Osteoblast (primary cell): Measurements from ENCODE around the gene KLF8. TPM values are rescaled to one million over a fixed set of nuclear protein-coding genes. Genes with fewer than 3 reads are reported as not detected.

Experiments used
- DNase-seq: peaks from one replicate; pipeline ENCODE4 v3.0.0; 2011; ENCODE audit warnings: low spot score, mixed read lengths; ENCODE audit not compliant: insufficient read length; ENCODE audit errors: missing footprints
- H2AFZ ChIP-seq: 2 replicates; pipeline ENCODE4 v1.6.0; 2011; ENCODE audit warnings: mild to moderate bottlenecking, low read length
- H3K27ac ChIP-seq: 2 replicates; pipeline ENCODE4 v1.5.1; 2011; ENCODE audit warnings: mild to moderate bottlenecking, low read depth, low read length, moderate library complexity
- H3K27me3 ChIP-seq: 2 replicates; pipeline ENCODE4 v1.6.0; 2012; ENCODE audit warnings: mild to moderate bottlenecking, control low read depth, inconsistent platforms, low read length, moderate library complexity; ENCODE audit not compliant: insufficient read depth
- H3K36me3 ChIP-seq: 2 replicates; pipeline ENCODE4 v1.5.1; 2011; ENCODE audit warnings: mild to moderate bottlenecking, low read length, control low read depth, moderate library complexity; ENCODE audit not compliant: insufficient read depth
- H3K4me1 ChIP-seq: 2 replicates; pipeline ENCODE4 v1.5.1; 2011; ENCODE audit warnings: mild to moderate bottlenecking, low read length, control low read depth, moderate library complexity; ENCODE audit not compliant: insufficient read depth
- H3K4me2 ChIP-seq: 2 replicates; pipeline ENCODE4 v1.6.0; 2011; ENCODE audit warnings: mild to moderate bottlenecking, low read length; ENCODE audit not compliant: insufficient read depth
- H3K4me3 ChIP-seq: fragments of 200-600 bp; sonication (generic); 3 replicates; pipeline ENCODE4 v1.5.1; 2012; ENCODE audit warnings: mild to moderate bottlenecking, low read length, inconsistent platforms; ENCODE audit not compliant: insufficient read depth
- H3K79me2 ChIP-seq: 2 replicates; pipeline ENCODE4 v1.6.0; 2012; ENCODE audit warnings: mild to moderate bottlenecking, low read length, control low read depth, inconsistent platforms; ENCODE audit not compliant: insufficient read depth
- H3K9me3 ChIP-seq: 2 replicates; pipeline ENCODE4 v1.5.1; 2011; ENCODE audit warnings: low read depth, low read length, control low read depth
- H4K20me1 ChIP-seq: 2 replicates; pipeline ENCODE4 v1.6.0; 2012; ENCODE audit warnings: mild to moderate bottlenecking, low read length, control low read depth; ENCODE audit not compliant: insufficient read depth
- total RNA-seq: library from RNA; depleted of rRNA; stranded (reverse); fragments of >200 nt; gene quantifications from 2 replicates; pipeline ENCODE4 v1.2.3, GENCODE V29; 2012
- TF ChIP-seq, protein P1 (sequence below): IDR thresholded peaks from 2 replicates; pipeline ENCODE4 v1.5.1; 2011; ENCODE audit warnings: mild to moderate bottlenecking, low read depth, low read length, moderate library complexity; ENCODE audit errors: extremely low read depth

KLF8 gene
- total RNA-seq, 1 donor = 1.1 TPM

DNA sequence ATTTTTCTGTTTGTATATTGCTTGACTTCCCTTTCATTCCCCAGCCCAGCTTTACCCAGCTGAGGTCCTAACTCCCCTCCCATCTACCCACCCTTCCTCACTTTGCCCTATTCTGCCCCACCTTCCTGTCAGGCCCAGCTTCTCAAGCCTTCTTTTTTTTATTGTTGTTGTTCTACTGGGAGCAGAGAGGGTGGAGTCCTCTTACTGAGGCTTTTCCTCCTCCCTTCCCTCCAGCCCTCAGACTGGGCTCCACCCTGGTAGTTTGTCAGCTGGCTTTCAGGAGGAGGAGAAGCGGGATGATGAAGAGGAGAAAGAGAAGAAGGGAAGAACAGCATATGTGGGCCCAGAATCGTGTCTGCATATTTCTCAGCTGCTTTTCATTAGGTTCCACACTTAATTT, 3.2 kb upstream of the KLF8 start:
- no peak overlapping the region for H3K4me3 ChIP-seq
- H2AFZ ChIP-seq = no peak overlapping the region
- no peaks in the 10 kb centered on the region for H3K9me3 ChIP-seq
- TF ChIP-seq, protein P1, sequence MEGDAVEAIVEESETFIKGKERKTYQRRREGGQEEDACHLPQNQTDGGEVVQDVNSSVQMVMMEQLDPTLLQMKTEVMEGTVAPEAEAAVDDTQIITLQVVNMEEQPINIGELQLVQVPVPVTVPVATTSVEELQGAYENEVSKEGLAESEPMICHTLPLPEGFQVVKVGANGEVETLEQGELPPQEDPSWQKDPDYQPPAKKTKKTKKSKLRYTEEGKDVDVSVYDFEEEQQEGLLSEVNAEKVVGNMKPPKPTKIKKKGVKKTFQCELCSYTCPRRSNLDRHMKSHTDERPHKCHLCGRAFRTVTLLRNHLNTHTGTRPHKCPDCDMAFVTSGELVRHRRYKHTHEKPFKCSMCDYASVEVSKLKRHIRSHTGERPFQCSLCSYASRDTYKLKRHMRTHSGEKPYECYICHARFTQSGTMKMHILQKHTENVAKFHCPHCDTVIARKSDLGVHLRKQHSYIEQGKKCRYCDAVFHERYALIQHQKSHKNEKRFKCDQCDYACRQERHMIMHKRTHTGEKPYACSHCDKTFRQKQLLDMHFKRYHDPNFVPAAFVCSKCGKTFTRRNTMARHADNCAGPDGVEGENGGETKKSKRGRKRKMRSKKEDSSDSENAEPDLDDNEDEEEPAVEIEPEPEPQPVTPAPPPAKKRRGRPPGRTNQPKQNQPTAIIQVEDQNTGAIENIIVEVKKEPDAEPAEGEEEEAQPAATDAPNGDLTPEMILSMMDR = no peak
- no peaks in the 10 kb centered on the region for H3K79me2 ChIP-seq
- no peak overlapping the region for H3K4me2 ChIP-seq
- peaks cover 9% of the 10 kb centered on the region for H3K27me3 ChIP-seq
- DNase-seq = no peak
- no peak overlapping the region for H3K27ac ChIP-seq
- H4K20me1 ChIP-seq = no peaks in the 10 kb centered on the region
- no peaks in the 10 kb centered on the region for H3K4me1 ChIP-seq
- H3K36me3 ChIP-seq = no peaks in the 10 kb centered on the region

DNA sequence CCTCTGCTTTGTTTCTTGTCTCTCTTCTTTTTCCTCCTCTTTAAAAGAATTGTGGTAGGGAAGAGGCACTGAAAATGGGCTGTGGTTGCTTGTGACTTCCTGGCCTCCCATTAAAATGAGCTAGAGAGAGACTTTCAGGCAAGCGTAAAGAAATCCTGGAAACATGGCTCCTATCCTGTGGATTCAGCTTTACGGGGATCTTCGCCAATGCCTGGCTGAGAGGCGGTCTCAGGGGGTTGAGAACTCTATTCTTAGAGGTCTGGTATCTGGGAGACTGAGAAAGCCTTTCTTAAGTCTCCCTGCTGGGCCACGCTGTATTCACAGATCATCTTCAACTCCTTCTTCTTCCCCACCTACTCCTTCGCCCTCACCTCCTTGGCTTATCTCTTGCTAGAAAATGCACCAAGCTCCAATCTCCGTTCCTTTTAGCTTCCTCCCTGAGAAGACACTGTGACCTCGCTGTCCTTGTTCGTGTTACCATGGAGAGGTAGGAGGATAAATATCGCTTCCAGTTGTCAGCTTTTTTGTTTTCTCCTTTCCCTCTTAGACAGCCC, 542 bp upstream of the KLF8 start:
- Histone ChIP-seq H3K79me2 (no peaks in the 10 kb centered on the region), H3K27me3 (peaks cover 9% of the 10 kb centered on the region), H3K4me1 (no peaks in the 10 kb centered on the region), H3K27ac (no peak overlapping the region), H3K9me3 (no peaks in the 10 kb centered on the region), H4K20me1 (no peaks in the 10 kb centered on the region), H3K4me3 (no peak overlapping the region), H3K36me3 (no peaks in the 10 kb centered on the region), H2AFZ (no peak overlapping the region), H3K4me2 (no peak overlapping the region)
- DNase-seq = no peak
- TF ChIP-seq, protein P1 = no peak

DNA sequence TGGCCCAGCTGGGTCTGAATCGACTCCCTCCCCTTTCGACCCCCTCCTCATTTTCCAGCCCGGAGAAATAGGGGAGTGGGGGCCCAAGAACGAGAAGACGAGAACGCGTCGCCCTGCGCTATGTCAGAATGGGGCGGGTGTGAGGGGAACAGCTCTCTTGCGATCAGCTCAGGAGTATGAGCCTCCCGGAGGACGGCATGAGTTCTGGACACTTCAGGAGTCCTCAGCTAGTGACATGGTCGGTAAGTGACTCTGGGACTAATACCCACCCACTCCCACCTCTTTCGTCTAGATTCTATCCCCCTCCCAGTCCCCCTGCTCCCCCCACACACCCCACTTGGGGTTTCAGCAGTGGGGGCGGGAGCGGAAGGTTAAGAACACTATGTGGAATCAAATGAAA, 944 bp downstream of the KLF8 start:
- Histone ChIP-seq H3K36me3 (no peaks in the 10 kb centered on the region), H2AFZ (no peak overlapping the region), H3K79me2 (no peaks in the 10 kb centered on the region), H3K27ac (no peak overlapping the region), H3K9me3 (no peaks in the 10 kb centered on the region), H4K20me1 (no peaks in the 10 kb centered on the region), H3K4me3 (no peak overlapping the region), H3K27me3 (peaks cover 9% of the 10 kb centered on the region), H3K4me2 (peak overlapping the region; percentile 51), H3K4me1 (no peaks in the 10 kb centered on the region)
- TF ChIP-seq, protein P1 = no peak
- no peak for DNase-seq

DNA sequence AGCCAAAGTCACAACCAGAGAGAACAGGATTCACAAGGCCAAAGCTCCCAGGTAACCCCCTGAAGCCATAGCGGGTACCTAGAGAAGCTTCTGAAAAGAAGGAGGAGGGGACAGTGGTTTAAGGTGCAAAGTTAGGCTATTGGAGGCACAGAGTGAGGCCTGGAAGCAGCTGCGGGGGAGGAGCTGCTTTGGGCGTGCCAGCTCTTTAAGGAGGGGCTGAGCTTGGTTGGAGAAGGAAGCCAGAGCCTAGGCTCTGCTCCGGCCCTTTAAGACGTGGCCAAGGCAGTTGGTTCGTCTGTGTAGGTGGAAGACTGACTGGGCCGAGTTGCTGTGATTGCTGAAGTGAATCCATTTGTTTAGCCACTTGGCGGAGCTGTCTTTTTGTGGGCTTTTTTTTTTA, 1.5 kb downstream of the KLF8 start:
- TF ChIP-seq, protein P1 = no peak
- Histone ChIP-seq H3K4me3 (no peak overlapping the region), H3K27me3 (peaks cover 9% of the 10 kb centered on the region), H2AFZ (peak overlapping the region; percentile 10), H3K4me1 (no peaks in the 10 kb centered on the region), H3K36me3 (no peaks in the 10 kb centered on the region), H3K79me2 (no peaks in the 10 kb centered on the region), H3K9me3 (no peaks in the 10 kb centered on the region), H3K4me2 (no peak overlapping the region), H3K27ac (no peak overlapping the region), H4K20me1 (no peaks in the 10 kb centered on the region)
- DNase-seq = no peak
